ENCODE data around the gene PRDX4.
"Not testable (repeated sequence)": the region's sequence is repeated elsewhere in the genome, so short reads cannot be mapped to it uniquely, and the experiment has no call there.

PRDX4 gene

DNA sequence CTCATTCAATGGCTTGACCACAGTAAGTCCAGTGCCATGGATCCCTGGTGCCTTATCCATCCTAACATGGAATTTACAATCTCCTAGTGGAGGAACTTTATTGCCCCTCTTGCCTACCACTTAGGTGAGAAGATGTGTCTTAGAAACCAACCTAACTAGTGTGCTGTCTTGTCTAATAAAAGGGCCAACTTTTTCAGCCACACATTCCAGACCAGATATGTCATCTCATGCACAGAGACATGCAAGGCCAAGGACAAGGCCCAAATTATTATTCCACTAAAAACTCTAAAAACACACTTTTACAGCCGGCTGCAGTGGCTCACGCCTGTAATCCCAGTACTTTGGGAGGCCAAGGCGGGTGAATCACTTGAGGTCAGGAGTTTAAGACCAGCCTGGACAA lies 10.6 kb upstream of the PRDX4 start:
- peaks cover 3% of the 10 kb centered on the region for H3K9me3 ChIP-seq (ENCODE audit: control insufficient read depth, insufficient read depth, low read length)
- H3K9ac ChIP-seq (ENCODE audit: low read depth, low read length): no peak overlapping the region

DNA sequence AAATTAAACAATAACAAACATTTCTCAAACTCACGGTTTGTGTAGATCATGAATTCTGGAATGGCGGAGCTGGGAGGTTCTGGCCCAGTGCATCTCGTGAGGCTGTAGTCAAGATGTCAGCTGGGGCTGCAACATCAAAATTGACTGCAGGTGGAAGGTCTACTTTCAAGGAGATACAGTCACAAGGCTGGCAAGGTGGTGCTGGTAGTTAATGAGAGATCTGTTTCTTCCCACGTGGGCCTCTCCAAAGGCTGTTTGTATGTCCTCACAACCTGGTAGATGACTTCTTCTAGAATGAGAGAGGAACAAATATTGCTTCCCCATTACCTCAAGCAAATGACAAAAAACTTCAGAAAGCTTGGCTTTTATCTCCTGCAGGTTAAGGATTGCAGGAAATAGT lies 8.0 kb upstream of the PRDX4 start:
- Histone ChIP-seq H3K36me3 (ENCODE audit: control insufficient read depth, insufficient read depth, low read length) (no peaks in the 10 kb centered on the region), H3K4me1 (ENCODE audit: control insufficient read depth, insufficient read depth, low read length) (peaks cover 12% of the 10 kb centered on the region), H3K9me3 (ENCODE audit: control insufficient read depth, insufficient read depth, low read length) (no peaks in the 10 kb centered on the region), H3K4me3 (ENCODE audit: low read depth, low read length) (peak overlapping the region; percentile 9), H3K9ac (ENCODE audit: low read depth, low read length) (peak overlapping the region; percentile 1), H3K27me3 (ENCODE audit: control insufficient read depth, insufficient read depth, low read length) (no peaks in the 10 kb centered on the region)

More for the DNA sequence above, 10.6 kb upstream of the PRDX4 start:
- Histone ChIP-seq H3K36me3 (ENCODE audit: control insufficient read depth, insufficient read depth, low read length) (no peaks in the 10 kb centered on the region), H3K27me3 (ENCODE audit: control insufficient read depth, insufficient read depth, low read length) (no peaks in the 10 kb centered on the region), H3K4me1 (ENCODE audit: control insufficient read depth, insufficient read depth, low read length) (peaks cover 12% of the 10 kb centered on the region), H3K4me3 (ENCODE audit: low read depth, low read length) (no peak overlapping the region)

DNA sequence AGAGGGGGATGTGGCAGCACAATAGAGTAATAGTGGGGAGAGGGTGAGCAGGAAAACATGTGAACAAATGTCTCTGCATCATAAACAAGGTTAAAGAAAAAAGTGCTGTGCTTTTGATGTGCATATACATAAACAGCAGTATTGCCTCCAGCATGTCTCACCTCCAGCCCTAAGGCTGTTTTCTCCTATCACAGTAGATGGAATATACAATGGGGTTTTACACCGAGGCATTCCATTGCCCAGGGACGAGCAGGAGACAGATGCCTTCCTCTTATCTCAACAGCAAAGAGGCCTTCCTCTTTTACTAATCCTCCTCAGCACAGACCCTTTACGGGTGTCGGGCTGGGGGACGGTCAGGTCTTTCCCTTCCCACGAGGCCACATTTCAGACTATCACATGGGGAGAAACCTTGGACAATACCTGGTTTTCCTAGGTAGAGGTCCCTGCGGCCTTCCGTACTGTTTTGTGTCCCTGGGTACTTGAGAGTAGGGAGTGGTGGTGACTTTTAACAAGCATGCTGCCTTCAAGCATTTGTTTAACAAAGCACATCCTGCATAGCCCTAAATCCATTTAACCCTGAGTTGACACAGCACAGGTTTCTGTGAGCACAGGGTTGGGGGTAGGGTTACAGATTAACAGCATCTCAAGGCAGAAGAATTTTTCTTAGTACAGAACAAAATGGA lies 7.1 kb upstream of the PRDX4 start:
- not testable (repeated sequence) for H3K36me3 ChIP-seq (ENCODE audit: control insufficient read depth, insufficient read depth, low read length); H3K27me3 ChIP-seq (ENCODE audit: control insufficient read depth, insufficient read depth, low read length); H3K9me3 ChIP-seq (ENCODE audit: control insufficient read depth, insufficient read depth, low read length)
- Histone ChIP-seq H3K4me1 (ENCODE audit: control insufficient read depth, insufficient read depth, low read length) (peaks cover 12% of the 10 kb centered on the region), H3K4me3 (ENCODE audit: low read depth, low read length) (peak overlapping the region; percentile 9), H3K9ac (ENCODE audit: low read depth, low read length) (peak overlapping the region; percentile 14)

DNA sequence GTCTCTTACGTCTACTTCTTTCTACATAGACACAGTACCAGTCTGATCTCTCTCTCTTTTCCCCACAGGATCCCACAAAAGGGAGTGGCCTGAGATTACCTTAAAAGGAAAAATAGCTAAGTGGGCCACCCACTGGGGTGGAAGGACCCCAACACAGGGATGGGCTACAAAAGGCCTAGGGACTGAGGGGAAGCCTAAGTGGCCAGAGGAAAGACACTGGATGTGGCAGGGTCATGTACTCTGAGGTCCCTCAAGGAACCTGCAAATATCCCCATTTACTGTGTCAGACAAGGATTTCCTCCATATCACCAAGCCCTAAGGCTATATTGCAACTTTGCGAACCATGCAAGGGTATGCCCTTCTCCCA lies 6.5 kb upstream of the PRDX4 start:
- H3K4me3 ChIP-seq (ENCODE audit: low read depth, low read length): no peak overlapping the region
- H3K4me1 ChIP-seq (ENCODE audit: control insufficient read depth, insufficient read depth, low read length): peaks cover 12% of the 10 kb centered on the region
- no peaks in the 10 kb centered on the region for H3K27me3 ChIP-seq (ENCODE audit: control insufficient read depth, insufficient read depth, low read length)
- H3K36me3 ChIP-seq (ENCODE audit: control insufficient read depth, insufficient read depth, low read length): no peaks in the 10 kb centered on the region
- H3K9me3 ChIP-seq (ENCODE audit: control insufficient read depth, insufficient read depth, low read length): no peaks in the 10 kb centered on the region
- H3K9ac ChIP-seq (ENCODE audit: low read depth, low read length): peak overlapping the region; percentile 41

DNA sequence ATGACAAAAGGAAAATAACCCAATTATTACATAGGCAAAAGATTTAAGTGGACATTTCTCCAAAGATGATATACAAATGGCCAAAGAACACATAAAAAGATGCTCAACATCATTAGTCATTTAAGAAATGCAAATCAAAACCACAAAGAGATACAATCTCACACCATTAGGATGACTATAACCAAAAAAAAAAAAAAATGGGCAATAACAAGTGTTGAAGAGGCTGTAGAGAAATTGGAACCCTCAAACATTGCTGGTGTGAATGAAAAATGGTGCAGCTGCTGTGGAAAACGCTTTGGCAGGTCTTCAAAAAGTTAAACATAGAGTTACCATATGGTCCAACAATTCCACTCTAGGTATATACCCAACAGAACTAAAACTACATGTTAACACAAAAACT lies 5.6 kb upstream of the PRDX4 start:
- no peaks in the 10 kb centered on the region for H3K36me3 ChIP-seq (ENCODE audit: control insufficient read depth, insufficient read depth, low read length)
- no peak overlapping the region for H3K4me3 ChIP-seq (ENCODE audit: low read depth, low read length)
- peaks cover 15% of the 10 kb centered on the region for H3K4me1 ChIP-seq (ENCODE audit: control insufficient read depth, insufficient read depth, low read length)
- H3K9ac ChIP-seq (ENCODE audit: low read depth, low read length): no peak overlapping the region
- H3K27me3 ChIP-seq (ENCODE audit: control insufficient read depth, insufficient read depth, low read length): no peaks in the 10 kb centered on the region
- no peaks in the 10 kb centered on the region for H3K9me3 ChIP-seq (ENCODE audit: control insufficient read depth, insufficient read depth, low read length)

DNA sequence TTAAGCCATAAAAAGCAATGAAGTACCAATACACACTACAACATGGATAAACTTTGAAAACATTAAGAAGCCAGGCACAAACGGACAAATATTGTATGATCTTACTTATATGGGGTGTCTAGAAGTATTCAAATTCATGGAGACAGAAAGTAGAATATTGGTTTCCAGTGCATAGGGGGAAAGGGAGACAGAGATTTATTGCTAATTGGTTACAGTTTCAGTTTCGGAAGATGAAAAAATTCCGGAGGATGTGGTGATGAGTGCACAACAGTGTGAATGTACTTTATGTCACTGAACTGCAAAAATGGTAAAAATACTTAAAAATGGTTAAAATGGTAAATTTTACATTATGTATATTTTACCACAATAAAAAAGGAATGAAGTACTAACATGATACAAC lies 5.1 kb upstream of the PRDX4 start:
- Histone ChIP-seq H3K27me3 (ENCODE audit: control insufficient read depth, insufficient read depth, low read length) (no peaks in the 10 kb centered on the region), H3K9ac (ENCODE audit: low read depth, low read length) (no peak overlapping the region)

DNA sequence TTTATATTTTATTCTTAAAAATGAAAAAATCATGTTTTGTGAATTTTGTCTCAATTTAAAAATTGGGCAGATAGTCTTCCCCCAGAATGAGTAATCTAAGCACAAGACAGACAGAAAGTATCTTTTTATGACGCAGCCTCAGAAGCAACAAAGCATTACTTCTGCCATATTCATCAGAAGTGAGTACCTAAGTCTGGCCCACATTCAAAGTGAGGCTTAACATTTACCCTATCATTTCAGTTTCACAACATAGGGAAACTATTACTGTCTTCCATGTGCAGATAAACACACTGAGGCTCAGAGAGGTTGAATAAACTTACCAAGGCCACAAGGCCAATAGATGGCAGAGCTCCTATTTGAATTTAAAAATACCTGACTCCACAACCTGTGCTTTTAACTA lies 4.4 kb upstream of the PRDX4 start:
- Histone ChIP-seq H3K4me1 (ENCODE audit: control insufficient read depth, insufficient read depth, low read length) (peaks cover 19% of the 10 kb centered on the region), H3K9ac (ENCODE audit: low read depth, low read length) (no peak overlapping the region), H3K4me3 (ENCODE audit: low read depth, low read length) (no peak overlapping the region), H3K36me3 (ENCODE audit: control insufficient read depth, insufficient read depth, low read length) (no peaks in the 10 kb centered on the region), H3K9me3 (ENCODE audit: control insufficient read depth, insufficient read depth, low read length) (no peaks in the 10 kb centered on the region), H3K27me3 (ENCODE audit: control insufficient read depth, insufficient read depth, low read length) (no peaks in the 10 kb centered on the region)

More for the DNA sequence above, 5.1 kb upstream of the PRDX4 start:
- H3K36me3 ChIP-seq (ENCODE audit: control insufficient read depth, insufficient read depth, low read length): no peaks in the 10 kb centered on the region
- no peak overlapping the region for H3K4me3 ChIP-seq (ENCODE audit: low read depth, low read length)
- no peaks in the 10 kb centered on the region for H3K9me3 ChIP-seq (ENCODE audit: control insufficient read depth, insufficient read depth, low read length)
- peaks cover 19% of the 10 kb centered on the region for H3K4me1 ChIP-seq (ENCODE audit: control insufficient read depth, insufficient read depth, low read length)

DNA sequence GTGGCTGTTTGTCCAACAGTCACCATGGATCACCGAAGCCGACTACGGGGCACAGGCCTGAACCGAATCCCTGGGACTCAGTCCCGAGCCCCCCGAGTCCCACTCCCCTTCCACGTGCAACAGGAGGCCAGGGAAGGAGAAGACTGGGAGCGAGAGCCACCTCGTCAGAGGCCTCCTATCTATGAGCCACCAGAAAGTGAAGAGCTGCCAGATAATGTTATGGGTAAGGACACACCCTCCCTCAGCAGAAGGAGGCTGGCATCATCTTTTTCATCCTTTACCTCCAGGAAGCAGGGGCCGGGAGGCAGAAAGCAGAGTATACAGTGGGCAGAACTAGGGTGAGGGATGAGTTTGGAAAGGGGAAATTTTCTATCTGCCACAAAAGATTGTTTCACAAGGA lies 2.8 kb upstream of the PRDX4 start:
- Histone ChIP-seq H3K4me3 (ENCODE audit: low read depth, low read length) (no peak overlapping the region), H3K4me1 (ENCODE audit: control insufficient read depth, insufficient read depth, low read length) (peaks cover 17% of the 10 kb centered on the region), H3K36me3 (ENCODE audit: control insufficient read depth, insufficient read depth, low read length) (no peaks in the 10 kb centered on the region), H3K9ac (ENCODE audit: low read depth, low read length) (no peak overlapping the region), H3K27me3 (ENCODE audit: control insufficient read depth, insufficient read depth, low read length) (no peaks in the 10 kb centered on the region), H3K9me3 (ENCODE audit: control insufficient read depth, insufficient read depth, low read length) (no peaks in the 10 kb centered on the region)

DNA sequence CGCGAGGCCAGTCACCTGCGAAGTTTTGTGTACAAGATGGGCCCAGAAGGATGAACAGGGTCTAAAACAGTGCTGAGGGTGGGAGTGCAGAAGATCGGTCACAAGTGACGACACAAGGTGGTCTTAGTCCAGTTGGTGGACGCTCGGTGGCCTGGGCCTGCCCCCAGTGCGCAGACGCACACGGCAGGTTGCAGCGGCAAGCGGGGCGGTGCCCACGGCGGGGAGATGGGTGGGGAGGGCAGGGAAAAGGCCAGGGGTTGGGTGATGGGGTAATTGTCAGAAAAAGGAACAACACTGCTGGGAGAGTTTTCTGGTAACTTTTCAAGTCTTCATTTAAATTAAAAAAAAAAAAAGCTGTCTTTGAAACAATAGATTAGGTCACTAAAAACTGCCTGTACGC lies 1.0 kb upstream of the PRDX4 start:
- Histone ChIP-seq H3K4me3 (ENCODE audit: low read depth, low read length) (no peak overlapping the region), H3K9ac (ENCODE audit: low read depth, low read length) (peak overlapping the region; percentile 32), H3K4me1 (ENCODE audit: control insufficient read depth, insufficient read depth, low read length) (peaks cover 7% of the 10 kb centered on the region), H3K36me3 (ENCODE audit: control insufficient read depth, insufficient read depth, low read length) (no peaks in the 10 kb centered on the region), H3K27me3 (ENCODE audit: control insufficient read depth, insufficient read depth, low read length) (no peaks in the 10 kb centered on the region), H3K9me3 (ENCODE audit: control insufficient read depth, insufficient read depth, low read length) (no peaks in the 10 kb centered on the region)

DNA sequence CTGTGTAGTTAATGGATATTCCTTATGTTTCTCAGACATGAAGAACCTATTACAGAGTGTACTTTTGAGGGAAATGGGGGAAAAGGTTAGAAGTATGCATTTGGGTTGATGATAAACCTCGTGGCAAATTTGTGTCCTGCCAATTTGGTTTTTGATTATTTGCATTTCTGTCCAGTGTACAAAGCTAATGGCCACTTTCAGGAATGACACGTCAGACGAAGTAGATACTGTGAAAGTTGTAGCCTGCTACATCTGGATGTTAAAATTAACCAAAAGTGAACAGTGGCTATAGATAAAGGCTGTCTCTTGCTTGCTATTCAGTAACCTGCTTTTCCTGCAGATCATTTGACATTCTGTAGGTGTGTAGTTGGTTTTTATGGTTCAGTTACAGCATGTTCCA lies 1.0 kb downstream of the PRDX4 start:
- Histone ChIP-seq H3K9me3 (ENCODE audit: control insufficient read depth, insufficient read depth, low read length) (no peaks in the 10 kb centered on the region), H3K4me1 (ENCODE audit: control insufficient read depth, insufficient read depth, low read length) (peaks cover 7% of the 10 kb centered on the region), H3K9ac (ENCODE audit: low read depth, low read length) (peak overlapping the region; percentile 96), H3K27me3 (ENCODE audit: control insufficient read depth, insufficient read depth, low read length) (no peaks in the 10 kb centered on the region), H3K4me3 (ENCODE audit: low read depth, low read length) (peak overlapping the region; percentile 92), H3K36me3 (ENCODE audit: control insufficient read depth, insufficient read depth, low read length) (peaks cover 4% of the 10 kb centered on the region)

DNA sequence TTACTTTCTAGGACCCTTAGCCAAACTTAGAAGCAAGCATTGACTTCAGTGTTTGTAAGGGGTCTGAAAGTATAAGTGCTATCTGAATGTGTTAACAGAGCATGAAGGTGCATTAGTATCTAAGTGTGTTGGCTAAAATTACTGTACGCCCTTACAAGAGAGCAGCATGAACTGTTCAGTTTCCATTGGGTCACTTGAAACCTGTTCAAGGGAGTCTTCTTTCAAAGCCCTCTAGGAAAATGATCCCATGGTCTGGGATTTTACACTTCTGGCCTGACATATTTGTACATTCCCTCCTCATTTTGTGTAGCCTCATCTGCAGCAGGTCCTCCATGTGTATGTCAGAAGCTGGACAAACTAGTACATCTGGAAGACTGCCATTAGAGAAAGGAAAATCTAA lies 3.2 kb downstream of the PRDX4 start:
- H3K36me3 ChIP-seq (ENCODE audit: control insufficient read depth, insufficient read depth, low read length): peaks cover 9% of the 10 kb centered on the region
- H3K27me3 ChIP-seq (ENCODE audit: control insufficient read depth, insufficient read depth, low read length): no peaks in the 10 kb centered on the region
- H3K4me1 ChIP-seq (ENCODE audit: control insufficient read depth, insufficient read depth, low read length): peaks cover 7% of the 10 kb centered on the region
- no peak overlapping the region for H3K4me3 ChIP-seq (ENCODE audit: low read depth, low read length)
- H3K9ac ChIP-seq (ENCODE audit: low read depth, low read length): no peak overlapping the region
- H3K9me3 ChIP-seq (ENCODE audit: control insufficient read depth, insufficient read depth, low read length): no peaks in the 10 kb centered on the region

DNA sequence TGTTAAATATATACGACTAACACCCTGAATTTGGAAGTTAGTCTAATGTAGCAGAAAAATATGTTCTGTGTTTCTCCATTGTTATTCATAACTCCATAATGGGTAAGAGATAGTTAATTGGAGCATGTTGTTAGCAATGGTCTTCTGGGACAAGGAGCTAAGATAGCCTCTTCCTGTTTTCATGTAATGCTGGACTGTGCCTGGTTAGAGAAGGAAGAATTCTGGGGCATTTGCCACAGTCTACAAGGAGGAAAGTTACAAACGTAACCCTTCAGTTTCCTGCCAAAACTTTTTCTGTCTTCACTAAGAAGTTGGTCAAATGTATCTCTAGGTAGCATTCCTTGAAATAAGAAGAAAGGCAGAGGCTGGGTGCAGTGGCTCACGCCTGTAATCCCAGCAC lies 5.8 kb downstream of the PRDX4 start:
- Histone ChIP-seq H3K27me3 (ENCODE audit: control insufficient read depth, insufficient read depth, low read length) (no peaks in the 10 kb centered on the region), H3K9ac (ENCODE audit: low read depth, low read length) (no peak overlapping the region), H3K9me3 (ENCODE audit: control insufficient read depth, insufficient read depth, low read length) (no peaks in the 10 kb centered on the region), H3K4me3 (ENCODE audit: low read depth, low read length) (no peak overlapping the region), H3K4me1 (ENCODE audit: control insufficient read depth, insufficient read depth, low read length) (no peaks in the 10 kb centered on the region), H3K36me3 (ENCODE audit: control insufficient read depth, insufficient read depth, low read length) (peaks cover 19% of the 10 kb centered on the region)

Measured in iPS-15b (cell line).